Amygdala (tissue), 56 donors: ENCODE measurements around the gene AP4S1.
"Not testable (repeated sequence)": the region's sequence is repeated elsewhere in the genome, so short reads cannot be mapped to it uniquely, and the experiment has no call there.

Experiments used
- DNase-seq, 56 donors: peaks; one replicate each; lab custom pipeline; 2025; lab: John Stamatoyannopoulos, UW

AP4S1 gene

DNA sequence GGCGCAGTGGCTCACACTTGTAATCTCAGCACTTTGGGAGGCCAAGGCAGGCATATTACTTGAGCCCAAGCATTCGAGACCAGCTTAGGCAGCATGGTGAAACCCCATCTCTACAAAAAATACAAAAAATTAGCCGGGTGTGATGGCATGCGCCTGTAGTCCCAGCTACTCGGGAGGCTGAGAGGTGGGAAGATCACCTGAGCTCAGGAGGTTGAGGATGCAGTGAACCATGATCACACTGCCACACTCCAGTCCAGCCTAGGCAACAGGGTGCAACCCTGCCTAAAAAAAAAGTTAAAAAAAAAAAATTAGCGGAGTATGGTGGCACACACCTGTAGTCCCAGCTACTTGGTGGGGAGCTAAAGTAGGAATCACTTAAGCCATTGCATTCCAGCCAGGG, 21.4 kb upstream of the AP4S1 start:
- not testable (repeated sequence) for DNase-seq

DNA sequence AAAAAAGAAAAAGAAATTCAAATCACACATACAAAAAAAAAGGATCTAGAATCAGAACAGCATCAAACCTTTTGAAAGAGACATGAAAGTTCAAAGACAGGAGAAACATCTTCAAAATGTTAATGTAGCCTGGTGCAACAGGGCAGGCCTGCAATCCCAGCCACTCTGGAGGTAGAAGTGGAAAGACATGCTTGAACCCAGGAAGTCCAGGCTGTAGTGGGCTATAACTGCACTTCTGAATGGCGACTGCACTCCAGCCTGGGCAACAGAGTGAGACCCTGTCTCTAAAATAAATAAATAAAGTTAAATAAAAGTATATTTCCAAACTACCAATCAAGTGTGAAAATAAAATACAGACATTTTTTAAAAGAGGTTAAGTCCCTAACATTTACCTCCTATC, 18.7 kb upstream of the AP4S1 start:
- DNase-seq: no peak

DNA sequence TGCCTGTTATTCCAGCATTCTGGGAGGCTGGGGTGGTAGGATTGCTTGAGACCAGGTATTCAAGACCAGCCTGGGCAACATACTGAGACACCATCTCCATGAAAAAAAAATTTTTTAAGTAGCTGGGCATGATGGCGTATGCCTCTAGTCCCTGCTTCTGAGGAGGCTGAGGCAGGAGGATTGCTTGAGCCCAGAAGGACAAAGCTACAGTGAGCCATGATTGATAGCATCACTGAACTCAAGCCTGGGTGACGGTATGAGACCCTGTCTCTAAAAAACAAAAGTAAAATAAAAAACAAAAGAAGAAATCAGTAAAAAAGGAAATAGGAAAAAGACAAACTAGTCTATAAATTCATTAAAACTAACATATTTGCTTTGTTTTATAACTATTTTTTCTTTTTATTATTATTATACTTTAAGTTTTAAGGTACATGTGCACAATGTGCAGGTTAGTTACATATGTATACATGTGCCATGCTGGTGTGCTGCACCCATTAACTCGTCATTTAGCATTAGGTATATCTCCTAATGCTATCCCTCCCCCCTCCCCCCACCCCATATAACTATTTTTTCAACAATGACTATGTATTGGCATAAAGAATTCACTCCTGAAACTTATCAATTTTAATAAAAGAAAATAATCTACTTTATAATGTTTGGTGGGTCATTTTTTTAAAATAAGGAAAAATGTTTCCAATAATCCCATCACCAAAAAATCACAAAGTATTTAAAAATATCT, 15.4 kb upstream of the AP4S1 start:
- DNase-seq: no peak

DNA sequence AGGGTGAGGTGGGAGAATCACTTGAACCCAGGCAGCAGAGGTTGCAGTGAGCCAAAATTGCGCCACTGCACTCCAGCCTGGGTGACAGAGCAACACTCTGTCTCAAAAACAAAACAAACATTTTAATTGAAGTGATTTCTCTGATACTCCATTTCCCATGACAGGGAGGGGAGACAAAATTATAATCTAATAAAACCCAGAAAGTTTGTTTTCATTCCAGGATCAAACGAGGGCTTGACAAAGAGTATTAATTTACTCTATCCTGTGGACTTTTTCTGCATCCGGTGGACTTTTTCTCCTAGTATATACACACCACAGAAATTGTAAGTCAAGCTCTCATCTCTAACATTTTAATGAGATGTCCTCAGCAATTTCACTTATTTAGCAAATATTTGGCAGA, 14.5 kb upstream of the AP4S1 start:
- no peak for DNase-seq

DNA sequence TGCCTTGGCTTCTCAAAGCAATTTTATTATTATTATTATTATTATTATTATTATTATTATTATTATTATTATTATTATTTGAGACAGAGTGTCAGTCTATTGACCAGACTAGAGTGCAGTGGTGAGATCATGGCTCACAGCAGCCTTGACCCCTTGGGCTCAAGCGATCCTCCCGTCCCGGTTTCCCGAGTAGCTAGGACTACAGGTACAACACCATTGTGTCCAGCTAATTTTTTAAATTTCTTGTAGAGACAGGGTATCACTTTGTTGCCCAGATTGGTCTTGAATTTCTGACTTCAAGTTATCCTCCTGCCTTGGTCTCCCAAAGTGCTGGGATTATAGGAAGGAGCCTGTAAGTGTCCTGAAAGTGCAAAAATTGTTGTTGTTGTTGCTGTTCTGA, 11.6 kb upstream of the AP4S1 start:
- no peak for DNase-seq

DNA sequence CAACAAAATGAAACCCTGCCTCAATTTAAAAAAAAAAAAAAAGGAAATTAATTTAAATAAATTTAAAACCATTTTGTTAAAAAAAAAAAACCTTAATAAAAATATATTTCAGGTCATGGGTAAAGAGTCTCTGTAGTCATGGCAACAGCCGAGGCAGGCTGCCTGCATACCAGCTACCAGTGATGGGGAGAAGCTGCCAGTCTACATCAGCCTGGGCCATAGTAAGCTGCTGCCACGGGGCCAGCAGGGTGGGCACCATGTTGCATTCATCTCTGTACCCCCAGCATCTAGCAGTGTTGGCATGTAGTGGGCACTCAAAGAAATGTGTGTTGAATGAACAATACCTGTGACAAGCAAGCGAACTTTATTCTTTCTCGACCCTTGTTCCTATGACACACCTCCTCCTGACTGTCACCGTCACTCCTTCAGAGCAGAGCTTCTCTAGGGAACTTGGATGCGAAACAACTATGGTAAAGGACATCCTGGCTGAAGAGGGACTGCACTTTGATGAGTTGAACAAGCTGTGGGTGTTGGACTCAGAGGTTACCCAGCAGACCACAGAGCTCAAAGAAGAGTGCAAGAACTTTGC, 7.3 kb upstream of the AP4S1 start:
- peak in 1 of 56 donors; percentile 2 for DNase-seq

DNA sequence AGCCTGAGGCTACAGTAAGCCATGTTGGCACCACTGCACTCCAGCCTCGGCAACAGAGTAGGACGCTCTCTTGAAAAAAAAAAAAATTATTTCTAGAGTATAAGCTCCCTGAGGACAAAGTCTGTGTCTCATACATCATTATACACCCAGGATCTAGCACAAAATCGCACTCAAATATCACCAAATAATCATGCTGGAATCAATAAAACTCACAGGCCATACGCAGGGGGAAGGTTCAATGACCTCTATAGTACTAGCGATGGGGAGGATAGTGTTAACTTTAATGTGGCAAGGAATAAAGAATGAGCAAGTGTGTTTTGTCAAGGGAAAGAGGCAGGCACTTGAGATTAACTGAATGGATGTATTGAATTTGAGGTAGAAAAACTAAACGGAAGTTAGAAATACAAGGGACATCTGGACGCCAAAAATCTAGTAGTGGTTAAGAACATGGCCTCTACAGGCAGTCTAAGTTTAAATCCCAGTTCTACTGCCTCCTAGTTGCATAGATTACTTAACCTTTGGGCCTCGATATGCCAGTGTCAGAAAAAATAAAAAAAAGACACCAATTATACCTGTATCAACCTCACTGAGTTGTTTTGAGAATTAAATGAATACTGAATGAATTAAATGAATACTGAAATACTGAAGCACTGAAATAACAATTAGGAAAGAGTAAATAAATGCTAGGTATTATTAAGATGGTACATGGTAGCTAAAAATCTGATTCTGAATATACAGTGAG, 4.4 kb upstream of the AP4S1 start:
- DNase-seq: no peak

DNA sequence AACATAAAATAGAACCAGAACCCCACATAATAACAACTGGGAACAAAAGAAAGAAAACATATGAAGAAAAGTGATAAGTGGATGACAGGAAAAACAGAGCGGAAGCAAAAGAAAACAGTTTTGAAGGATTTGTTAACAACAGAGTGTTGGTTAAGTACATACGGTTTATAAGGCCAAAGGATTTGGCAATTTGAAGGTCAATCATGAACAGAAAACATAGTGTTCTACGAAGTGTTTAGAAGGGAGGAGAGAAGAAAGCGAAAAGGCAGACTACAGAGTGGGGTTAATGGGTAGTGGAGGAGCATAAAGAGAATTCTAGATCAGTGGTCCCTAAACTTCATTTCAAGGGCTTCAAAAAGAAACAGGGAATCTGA, 3.9 kb upstream of the AP4S1 start:
- DNase-seq: no peak

DNA sequence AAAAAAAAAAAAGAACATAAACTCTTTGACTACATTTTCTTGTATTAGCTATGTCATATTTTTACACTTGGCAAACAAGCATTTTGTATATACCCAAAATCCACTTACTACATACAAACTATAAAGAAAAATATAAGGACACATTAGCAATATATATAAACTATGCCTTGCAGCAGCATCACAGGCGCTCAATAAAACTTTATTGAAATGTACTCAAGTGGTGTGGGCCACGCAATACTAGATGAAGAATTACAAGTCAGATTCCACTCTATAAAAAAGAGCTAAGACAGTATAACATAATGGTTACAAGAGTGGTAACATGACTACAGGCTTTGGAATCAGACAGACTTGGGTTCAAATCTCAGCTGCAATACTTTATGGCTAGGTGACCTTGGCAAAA, 3.1 kb upstream of the AP4S1 start:
- DNase-seq: no peak

DNA sequence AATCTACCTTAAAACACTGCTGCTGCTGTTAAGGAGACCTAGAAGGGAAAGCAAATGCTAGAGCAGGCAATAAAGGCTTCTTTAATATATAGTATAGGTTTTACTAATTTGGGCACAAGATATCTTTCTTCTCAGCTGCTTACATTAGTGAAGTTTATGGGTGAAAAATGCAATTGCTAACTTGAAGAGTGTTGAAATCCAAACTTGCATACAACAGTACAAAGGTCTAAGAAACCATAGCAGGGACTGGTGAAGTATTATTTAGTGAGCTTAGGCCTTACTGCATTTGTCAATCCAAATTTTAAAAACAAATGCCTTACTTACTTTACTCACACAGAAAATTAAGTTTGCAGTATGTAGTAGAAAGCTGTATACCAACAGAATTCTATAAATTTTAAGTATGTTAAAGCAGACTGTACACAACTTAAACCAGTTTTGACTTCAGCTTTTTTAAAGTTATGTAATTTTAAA, 1.4 kb upstream of the AP4S1 start:
- no peak for DNase-seq

DNA sequence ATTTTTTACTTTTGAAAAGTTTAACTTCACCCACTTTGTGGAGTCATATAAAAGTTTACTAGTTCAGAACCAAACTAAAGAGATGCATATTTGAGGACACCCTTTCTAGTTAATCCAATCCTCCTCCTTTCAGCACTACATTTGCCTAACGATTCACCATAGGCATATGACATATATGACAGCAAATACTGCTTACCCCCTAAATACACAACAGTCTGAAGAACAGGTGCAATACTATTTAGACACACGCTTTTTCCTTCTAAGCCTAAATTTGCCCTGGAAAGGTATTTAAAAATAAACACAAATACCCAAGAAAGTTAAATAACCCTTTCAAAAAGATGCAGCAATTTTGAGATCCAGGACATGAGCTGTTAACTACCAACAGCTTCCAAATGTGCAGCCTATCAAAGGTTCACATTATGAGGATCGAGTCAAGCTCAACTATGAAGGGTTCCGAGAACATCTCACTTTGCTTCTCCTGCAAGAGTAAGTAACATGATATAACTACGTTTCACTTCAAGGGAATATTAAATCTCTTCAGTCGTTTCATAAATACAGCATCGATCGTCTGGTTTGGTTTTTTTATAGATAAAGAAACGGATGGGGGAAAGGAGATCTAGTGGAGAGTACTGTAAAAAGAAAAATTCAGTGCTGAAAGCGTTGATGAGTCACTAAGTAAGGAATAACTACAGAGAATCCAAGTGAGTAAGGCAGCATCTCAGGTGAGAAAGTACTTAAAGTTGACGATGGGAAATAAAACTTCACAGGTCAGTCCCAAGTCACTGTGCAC, 677 bp upstream of the AP4S1 start:
- no peak for DNase-seq

DNA sequence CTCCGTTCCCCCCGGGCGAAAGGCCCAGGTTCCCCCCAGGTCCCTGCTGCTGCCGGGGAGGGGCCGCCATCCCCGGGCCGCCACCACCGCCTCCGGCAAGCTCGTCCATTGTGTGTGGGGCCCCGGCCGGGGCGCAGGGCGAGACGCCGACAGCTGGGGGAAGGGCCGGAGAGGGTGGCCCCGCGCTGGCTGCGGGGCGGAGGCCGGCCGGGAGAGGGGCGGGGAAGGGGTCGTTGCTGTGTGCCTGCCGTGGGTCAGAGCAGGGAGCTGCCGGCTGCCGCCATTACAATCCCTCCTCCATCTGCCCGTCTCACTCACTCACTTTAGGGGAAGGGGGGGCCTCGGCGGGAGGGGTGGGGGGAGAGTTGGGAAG, 614 bp downstream of the AP4S1 start, which contains the start of gene STRN3:
TSS of gene STRN3 (minus strand) at position 303 of the 373 bp plus-strand sequence. CDS start at position 109, 194 bp downstream.
- no peak for DNase-seq

DNA sequence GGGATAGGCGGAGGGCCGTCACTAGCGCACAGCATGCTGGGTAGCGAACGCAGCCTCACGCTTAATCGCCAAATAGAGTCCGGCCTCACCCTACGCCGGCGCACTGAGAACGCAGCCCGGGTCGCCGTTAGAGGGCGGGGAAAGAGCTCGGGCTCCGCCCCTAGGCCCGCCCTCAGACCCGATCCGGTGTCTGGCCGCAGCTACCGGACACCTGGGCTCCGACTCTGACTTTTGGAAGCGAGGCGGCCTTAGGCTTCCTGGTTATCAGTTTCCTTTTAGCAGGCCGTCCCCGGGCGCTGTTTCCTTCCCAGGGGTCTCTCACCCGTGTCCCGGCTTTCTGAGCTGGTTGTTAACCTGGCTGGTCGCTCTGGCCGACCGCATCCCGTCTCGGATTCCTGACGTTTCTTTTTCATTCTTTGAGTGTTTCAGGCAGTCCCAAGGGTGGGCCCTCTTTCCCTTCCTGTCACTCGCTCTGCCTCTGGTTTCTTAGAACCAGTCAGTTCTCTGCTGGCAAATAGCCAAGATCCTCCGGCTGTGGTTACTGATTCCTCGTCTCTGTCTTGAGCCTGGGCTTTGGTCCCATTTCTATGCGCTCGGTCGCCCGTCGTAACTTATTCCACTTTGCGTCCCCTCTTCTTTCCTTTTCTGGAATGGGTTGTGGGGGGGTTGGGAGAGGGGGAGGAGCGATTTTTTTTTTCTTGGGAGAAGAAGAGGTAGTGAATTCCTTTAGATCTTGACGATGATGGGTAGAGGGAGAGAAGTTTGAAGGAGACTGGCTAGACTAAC, 1.2 kb downstream of the AP4S1 start:
- peak; percentile 55 to 98 (median 94) for DNase-seq

DNA sequence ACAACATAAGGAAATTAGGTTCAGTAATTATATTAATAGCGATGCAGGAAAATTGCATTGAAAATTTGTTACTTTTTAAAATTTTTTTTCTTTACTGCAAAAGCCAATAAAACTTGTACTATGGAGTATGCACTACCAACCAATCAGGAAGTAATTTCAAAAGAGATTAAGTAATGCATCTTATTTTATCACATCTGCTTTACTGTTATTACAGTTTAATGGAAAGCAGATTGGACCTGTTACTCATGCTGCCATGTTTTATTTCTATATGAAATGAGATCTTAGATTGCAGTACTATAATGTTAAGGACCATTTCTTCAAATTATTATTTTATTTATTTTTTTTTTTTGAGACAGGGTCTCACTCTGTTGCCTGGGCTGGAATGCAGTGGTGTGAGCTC, 2.4 kb downstream of the AP4S1 start:
- no peak for DNase-seq

DNA sequence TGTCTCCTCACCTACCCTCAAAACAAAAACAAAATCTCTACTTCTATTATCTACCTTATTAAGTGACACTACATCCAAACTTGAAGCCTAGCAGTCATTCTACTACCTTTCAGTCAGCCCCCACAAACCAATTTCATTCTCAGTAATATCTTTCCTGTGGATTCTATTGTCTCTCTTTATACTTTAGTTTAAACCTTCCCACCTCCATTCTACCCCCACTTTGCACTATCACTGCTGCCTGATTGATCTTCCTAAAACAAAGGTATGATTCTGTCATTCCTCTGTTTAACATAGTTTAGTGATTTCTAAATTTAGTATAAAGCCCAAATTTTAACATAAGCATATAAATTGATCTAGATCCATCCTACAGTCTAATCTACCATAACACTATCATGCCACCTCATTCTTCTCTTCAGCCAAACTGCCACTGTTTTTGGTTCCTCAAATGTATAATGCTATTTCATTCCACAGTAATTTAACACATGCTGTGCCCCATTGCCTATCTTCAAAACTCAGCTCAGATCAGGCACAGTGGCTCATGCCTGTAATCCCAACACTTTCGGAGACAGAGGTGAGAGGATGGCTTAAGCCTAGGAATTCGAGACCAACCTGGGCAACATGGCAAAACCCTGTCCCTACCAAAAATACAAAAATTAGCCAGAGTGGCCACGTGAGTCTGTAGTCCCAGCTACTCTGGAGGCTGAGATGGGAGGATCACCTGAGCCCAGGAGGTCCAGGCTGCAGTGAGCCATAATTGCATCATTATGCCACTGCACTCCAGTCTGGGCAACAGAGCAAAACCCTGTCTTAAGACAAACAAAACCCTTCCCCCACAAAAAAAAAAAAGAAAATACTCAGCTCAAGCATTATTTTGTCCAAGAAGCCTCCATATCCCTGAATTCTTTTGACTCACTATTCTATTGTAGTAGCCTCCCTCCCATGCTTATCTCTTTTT, 3.8 kb downstream of the AP4S1 start:
- DNase-seq: no peak

DNA sequence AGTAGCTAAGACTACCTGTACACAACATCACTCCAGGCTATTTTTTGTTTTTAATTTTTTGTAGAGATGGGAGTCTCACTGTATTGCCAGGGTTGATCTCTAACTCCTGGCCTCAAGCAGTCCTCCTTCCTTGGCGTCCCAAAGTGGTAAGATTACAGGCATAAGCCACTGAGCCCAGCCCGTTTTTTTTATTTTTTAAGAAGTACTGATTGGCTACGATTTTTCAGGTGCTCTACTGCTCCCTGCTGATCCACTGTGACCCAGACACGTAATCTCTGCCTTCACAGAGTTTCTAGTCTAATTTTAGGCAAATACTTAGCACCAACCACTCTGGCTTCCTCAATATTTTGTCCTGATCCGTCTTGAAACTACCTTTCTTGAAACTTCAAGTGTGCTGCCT, 5.0 kb downstream of the AP4S1 start:
- DNase-seq: no peak

DNA sequence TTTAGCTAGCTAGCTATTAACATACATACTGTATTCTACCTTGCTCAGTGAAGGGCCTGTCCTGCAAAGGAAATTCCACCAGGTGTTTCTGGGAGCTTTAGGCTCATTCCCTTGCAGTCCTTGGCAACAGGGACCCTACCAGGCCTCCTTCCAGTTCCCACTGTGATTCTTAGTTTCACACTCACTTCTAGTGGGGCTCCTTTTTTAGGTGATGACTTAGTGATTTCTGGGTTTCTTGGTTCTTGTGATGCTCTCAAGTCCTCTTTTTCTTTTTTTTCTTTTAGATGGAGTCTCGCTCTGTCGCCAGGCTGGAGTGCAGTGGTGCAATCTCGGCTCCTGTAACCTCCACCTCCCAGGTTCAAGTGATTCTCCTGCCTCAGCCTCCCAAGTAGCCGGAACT, 11.1 kb downstream of the AP4S1 start:
- no peak for DNase-seq

DNA sequence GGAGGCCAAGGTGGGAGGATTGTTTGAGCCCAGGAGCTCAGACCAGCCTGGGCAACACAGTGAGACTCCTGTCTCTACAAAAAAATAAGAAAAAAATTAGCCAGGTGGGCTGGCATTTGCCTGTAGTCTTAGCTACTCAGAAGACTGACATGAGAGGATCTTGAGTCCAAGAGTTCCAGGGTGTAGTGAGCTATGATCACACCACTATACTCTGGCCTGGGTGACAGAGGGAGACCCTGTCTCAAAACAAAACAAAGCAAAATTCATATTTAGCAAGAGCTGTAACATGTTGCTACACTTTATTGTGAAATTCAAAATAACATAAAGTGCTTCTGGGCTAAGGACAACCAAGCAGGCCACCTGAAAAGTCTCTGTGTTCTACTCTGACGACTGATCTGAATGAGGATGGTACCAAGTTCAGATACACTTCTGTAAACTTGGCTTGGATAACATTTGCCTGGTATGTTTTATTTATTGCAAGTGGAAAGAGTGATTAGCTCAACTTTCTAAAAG, 12.3 kb downstream of the AP4S1 start:
- no peak for DNase-seq
